Stimulated activated CD4-positive, alpha-beta T cell treated with anti-CD3 and anti-CD28 coated beads, Interleukin-1b, Interleukin-23, amount 100 ng/mL, for 48 hours (primary cell): ENCODE data around the gene POLR2M.
A peak's percentile ranks its signal among the peaks of the same experiment; 100 is the strongest.

Source experiments
- DNase-seq: peaks from one replicate; pipeline ENCODE4 v3.0.0-alpha.2; 2020

The POLR2M gene

DNA sequence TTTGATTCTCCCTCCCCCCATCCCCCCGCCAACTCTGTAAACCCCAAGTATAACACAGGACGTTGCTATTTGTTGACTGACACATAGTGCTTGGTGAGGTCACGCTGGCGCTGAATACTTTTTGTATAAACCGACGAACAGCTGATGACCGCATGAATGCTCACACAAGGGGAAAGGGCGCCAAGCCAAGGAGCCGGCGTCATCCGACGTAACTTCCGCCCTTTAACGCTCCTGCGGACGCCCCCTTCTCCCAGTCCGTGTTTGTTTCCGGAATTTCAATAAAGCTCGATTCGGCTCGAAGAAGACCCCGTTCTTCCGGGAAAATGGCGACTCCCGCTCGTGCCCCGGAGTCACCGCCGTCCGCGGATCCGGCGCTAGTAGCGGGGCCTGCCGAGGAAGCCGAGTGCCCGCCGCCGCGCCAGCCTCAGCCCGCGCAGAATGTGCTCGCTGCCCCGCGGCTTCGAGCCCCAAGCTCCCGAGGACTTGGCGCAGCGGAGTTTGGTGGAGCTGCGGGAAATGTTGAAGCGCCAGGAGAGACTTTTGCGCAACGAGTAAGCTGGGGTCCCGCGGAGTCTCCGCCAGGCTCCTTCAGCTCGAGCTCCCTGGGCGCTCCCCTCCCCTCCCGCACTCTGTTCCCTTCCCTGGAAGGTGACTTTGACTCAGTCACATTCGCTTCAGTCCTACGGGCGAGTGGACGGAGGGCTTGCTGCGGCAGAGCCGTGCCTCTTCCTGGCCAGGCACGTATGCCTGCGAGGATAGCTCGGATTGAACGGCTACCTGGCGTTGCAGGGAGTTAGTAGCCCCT is at the start of gene POLR2M:
Gene POLR2M (plus strand): TSS at position 310 of the 805 bp plus-strand sequence. CDS start 129 bp downstream, at position 439.
- DNase-seq, result peak; percentile 94

DNA sequence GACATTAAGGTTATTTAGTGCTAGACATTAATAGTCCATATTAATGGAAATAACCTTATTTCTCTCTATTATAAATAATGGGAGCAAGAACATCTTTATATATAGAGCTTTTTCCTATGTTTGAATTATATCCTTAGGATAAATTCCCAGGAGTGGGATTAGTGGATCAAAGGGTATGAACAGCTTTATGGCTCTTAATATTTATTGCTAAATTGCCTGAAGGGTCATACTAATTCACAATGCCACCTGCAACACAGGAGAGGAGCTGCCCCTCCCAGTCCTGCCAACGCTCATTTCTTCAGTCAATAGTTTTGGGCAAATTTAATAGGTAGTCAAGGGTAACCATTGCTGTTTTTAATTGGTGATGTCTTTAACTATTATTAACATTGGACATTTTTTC is 48.9 kb upstream of the POLR2M start:
- no peak for DNase-seq

DNA sequence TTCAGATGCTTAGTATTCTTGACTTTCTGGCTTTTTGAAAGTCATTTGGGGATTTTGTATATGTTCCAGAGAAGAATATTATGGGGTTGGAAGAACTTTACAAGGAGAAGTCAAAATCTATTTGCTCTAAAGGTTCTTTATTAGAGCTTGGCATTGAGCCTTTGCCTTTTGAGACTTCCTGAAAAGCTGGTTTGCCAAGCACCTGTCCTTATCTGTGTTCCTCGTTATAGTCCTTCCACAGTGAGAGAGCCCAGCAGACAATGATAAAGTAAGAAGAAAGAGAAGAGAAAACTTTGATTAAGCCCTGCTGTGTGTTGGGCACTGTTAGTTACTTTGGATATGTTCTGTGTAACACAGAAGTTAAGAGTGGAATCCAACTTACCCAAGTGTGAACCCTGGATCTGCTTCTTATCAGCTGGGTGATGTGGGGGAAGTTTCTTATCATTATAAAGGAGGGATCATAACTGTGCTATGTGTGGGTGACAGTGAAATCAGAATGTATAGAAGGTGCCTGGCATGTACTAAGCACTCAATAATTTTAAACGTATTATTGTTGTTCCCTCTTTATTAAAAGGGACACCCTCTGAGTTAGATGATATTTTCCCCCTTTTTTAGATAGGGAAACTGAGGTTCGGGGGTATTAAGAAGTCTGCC is 44.3 kb upstream of the POLR2M start:
- DNase-seq, result no peak

DNA sequence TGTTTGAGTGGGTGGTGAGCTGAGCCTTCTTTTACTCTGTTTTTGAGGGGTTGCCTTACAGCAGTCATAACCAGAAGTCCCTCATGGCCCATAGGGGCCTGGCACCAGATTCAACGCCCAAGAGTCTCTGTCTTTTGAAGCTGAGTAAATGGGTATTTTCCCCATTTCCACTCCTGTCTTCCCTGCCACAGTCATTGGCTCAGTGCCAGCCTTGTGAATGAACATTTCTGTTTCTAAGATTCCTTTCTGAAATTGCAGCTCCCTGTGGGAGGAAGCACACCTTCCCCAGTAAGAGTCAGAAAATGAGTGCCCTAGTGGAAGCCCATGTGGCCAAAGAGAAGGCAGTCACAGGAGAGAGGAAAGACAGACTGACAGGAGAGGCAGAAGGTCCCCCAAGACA is 43.7 kb upstream of the POLR2M start:
- DNase-seq, result no peak

DNA sequence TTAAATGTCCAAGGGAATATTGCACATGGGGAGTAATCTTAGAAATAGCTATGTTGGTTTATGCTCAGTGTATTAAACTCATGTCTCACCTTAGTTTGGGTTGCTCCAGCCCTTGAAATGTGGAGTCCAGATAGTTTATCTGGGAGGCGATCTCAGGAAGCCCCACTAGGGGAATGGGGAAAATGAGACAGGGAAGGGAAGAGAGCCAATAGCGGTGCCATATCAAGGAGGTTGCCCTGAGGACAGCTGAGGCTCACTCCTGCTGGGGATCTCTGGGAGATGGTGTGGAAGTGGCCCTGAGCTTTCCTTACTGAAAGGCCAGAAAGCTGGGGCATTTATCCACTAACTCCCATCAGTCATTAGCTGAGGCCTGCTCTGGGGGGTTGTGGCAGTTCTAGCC is 43.3 kb upstream of the POLR2M start:
- DNase-seq, result no peak

DNA sequence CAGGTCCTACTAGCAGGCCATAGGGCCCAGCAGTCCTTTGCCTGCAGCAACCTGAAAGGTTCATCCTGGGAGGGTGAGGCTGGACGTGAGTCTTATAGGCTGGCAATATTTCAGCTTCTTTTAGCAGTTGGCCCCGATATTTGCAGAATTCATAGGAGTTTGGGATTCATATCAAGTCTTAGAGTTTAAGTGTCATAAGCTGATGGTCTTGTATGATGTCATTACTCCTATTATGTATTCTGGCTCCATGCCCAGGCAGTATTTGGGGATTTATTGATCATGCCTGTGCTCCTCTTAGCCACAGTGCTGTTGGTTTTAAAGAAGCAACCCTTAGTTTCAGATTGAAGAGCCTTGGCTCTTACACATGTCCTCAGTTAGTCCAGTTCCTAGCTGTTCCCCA is 41.3 kb upstream of the POLR2M start:
- DNase-seq, result no peak

DNA sequence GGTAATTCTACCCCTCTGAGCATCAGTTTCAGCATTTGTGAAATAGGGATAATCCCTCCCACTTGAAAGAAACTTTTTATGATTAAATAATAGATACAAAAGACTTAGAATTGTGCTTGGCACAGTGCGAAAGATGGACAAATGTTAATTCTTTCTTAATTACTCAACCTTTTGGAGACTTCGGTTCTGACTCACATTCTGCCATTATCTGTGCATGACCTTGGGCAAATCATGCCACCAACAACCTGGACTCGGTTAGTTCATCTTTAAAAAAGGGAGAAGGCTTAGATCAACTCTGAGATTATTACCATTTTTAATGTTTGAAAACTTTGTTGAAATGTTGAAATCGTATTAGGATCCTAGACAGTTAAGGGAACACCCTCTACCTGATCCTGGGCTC is 40.6 kb upstream of the POLR2M start:
- DNase-seq, result no peak

DNA sequence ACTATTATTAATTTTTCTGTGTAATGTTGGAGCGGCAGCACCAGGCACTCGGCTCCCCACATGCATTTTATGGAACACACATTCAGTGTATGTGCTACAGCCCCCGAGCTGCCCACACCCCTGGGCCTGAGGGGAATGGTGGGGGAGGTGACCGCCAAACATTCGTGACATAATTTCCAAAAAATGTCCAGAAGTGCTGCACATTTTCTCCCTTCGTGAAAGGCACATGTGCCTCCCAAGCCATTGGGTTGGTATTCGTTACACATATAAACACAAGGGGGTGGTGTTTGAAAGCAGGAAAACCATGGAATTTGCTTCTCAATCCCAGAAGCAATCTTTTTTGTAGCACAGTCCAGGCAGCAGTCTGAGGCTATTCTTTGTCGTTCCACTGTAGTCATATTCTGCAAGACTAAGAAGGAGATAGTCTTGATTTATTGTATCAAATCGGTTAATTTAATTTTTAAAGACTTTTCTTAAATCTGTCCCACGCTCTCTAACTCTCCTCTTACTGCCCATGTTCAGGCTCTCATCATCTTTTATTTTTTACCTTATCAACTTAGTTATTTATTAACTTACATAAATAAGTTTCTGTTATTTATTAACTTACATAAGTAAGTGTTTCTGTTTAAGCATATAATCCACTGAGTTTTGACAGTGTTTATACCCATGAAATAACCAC is 39.2 kb upstream of the POLR2M start:
- no peak for DNase-seq

DNA sequence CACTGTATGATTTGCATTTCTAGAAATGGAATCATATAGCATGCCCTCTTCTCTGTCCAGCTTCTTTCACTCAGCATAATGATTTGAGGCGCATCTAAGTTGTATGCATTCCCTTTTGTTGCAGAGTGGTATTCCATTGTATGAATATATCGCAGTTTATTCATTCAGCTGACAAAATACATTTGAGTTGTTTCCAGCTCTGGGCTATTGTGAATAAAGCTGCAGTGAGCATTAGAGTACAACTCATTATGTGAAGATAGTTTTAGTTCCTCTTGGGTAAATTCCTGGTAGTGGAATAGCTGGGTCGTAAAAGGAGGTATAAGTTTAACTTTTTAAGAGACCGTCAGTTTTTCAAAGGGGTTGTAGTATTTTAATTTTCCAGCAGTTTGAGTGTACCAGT is 38.5 kb upstream of the POLR2M start:
- no peak for DNase-seq

DNA sequence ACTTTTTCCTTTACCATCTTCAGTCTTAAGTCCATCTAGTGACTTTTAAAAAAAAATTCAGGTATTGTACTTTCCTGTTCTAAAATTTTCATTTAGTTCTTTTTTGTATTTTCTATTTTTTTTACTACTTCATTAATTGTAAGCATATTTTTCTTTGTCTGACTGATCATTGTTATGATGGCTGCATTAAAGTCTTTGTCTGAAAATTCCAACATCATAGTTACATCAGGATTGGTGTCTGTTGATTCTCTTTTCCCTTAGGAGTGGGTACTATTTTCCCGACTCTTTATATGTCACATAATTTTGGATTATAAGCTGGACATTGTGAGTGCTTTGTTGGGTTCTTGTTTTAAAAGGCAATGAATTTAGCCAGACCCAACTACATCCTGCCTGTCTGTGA is 34.9 kb upstream of the POLR2M start:
- DNase-seq, result no peak

DNA sequence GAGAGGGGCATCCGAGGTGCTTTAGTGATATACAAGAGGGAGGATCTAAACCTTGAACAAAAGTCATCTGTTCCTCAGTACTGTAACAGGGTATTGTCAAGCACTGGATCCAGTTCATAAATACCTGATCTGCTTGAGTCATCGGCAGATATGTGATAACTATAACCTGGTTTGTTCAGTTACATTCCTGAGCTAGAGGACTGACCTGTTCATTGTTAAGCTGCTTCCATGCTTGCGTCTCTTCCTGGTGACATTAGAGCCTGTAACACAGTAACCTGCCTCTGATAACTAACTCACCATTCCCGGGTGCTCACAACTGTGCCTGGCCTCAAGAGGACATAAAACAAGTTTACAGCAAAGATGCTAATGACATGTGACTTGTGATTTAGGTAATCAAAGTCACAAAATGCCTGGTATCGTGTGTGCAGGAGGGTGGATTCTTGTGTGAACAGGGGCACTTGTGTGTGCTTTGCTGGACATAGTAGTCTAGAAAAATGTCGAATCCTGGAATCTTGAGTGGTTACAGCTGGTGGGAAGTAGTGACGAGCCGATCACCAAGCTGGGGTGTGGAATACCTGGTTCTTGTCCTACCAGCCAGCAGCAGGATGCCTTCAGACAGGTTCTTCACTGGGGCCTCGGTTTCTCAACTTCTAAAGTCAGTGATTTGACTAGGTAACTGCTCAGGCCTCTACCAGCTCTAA is 30.9 kb upstream of the POLR2M start:
- DNase-seq, result no peak

DNA sequence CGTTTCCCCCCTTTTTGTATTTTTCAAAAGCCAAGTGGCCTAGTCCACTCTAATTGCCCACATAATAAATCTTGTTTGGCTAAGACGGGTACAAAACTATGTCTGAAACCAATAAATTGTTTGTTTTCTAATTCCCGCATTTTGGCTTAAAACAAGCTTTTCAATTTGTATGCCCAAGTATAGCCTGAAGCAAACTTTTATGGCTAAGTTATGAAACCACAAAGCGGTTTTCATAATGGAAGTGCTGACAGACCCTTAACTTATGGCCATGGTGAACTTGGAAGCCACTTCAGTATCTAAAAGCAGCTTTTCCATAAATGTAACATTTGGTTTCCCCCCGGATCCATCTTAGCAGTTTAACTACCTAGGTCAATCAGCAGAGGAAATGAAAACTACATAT is 29.9 kb upstream of the POLR2M start:
- no peak for DNase-seq

DNA sequence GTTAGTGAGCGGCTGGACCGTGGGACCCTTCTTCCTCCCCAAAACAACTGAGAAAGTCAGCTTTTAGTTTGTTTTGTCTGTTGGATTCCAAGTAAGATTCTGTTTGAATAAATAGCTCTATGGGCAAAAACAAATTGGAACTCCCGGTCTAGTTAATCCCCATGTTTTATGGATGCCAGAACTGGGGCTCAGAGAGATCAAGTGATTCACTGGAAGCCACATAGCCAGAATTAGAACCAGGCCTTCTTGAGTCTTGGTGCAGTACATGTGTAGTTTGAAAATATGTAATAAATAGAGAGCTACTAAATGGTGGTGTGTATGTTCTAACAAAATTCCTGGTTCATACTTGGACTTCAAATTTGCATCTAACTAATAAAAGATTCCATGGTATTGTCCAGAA is 29.3 kb upstream of the POLR2M start:
- no peak for DNase-seq

DNA sequence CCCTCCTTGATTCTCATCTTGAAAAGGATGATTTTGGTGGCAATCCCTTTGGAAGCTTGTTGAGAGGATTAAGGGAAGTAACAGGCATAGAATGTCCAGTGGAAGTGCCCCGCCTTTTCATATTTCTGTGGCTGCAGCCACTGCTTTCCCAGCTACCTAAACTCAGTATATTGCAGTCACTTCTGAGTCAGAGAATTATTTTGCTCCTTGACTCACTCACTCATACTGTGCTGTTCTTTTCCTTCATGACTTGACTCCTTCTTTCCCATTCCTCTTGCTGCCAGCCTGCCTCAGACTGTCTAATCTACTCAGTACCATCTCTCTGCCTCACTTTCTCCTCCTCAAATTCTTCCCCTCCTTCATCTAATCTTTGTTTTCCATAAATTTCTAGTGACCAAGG is 26.5 kb upstream of the POLR2M start:
- no peak for DNase-seq

DNA sequence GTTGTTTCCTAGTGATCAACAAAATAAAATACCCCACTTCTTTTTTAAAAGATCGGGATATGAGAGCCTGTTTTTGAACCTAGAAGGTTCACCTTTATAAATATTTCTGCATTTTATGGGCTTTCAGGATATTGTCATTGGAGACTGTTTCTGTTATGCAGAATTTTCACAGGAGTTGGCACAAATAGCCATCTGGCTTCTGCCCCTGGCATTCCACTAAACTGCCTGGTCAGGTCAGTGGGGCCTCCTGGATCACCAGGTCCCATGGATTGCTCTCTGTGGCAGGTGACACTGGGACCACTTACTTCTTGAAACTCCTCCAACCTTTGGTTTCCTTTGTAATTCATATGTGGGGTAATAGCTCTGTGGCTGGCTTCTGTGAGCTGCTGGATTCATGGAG is 25.5 kb upstream of the POLR2M start:
- no peak for DNase-seq

DNA sequence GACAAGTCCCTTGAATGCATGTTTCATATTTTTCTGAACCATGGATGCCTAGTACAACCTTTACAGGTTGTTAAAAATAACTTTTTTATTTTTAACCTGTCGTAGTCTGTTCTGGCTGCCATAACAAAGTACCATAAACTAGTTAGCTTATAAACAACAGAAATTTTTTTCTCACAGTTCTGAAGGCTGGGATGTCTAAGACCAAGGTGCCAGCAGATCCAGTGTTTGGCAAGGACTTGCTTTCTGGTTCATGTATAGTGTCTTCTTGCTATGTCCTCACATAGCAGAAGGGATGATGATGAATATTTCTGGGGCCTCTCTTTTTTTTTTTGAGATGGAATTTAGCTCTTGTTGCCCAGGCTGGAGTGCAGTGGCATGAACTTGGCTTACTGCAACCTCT is 23.0 kb upstream of the POLR2M start:
- no peak for DNase-seq

DNA sequence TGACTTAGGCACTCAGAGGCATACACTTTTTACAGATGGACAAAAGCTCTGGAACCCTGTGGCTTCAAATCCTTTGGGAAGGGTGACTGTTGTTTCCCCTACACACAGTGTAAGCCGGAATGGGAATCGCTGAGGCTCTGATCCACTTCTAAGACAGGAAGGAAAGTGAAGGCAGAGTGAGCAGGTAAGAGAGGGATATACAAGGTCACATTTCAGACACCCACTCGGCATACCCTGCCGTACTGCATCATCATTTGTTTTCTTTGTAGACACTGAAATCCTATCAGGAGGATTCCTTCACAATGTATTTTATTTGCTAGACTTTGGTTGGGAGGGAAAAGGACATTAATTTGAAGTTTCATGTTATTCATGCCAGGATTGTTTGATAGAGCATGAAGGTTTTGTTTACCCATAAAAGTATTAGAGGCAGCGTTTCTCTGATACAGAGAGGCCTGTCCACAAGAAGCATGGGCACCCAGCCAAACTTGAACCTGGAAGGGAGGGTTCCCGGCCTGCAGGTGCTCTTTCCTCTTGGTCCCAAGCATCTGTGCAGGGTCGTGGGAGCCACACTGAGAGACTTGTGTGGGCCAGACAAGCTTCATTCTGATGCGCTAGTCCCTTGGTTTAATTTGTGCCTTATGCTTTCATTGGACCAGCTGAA is 21.9 kb upstream of the POLR2M start:
- no peak for DNase-seq

DNA sequence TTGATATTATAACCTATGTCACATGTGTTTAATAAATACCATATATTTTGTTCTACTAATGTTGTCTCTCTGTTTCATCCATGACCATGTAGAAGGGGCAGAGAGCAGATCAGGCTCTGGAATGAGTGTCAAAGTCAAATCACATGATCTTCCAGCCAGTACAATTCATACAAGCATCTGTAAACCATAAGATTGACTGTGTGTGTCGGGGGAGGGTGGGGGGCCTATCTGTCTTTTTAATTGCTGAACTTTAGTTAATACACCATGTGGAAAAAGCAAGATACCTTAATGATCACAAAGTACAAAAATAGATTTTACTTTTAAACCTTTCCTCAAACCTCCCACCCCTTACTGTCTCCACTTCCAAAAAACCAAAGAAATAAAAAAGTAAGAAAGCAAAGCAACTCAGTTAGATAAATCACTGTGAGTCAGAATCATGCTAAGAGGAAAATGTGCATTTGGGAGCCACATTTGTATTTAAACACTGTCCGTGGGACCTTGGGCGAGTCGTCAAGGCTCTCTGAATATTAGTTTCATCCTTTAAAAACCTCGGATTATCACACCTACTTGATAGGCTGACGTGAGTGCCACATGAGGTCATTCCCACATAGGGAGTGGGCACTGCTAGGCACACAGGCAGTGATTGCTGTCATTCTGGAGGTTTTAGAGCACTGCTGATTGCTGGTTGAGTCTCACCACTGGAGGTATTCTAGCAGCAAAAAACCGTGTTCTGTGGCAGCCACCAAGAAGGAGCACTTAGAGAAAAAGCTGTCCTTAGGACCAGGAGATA is 21.0 kb upstream of the POLR2M start:
- DNase-seq, result no peak

DNA sequence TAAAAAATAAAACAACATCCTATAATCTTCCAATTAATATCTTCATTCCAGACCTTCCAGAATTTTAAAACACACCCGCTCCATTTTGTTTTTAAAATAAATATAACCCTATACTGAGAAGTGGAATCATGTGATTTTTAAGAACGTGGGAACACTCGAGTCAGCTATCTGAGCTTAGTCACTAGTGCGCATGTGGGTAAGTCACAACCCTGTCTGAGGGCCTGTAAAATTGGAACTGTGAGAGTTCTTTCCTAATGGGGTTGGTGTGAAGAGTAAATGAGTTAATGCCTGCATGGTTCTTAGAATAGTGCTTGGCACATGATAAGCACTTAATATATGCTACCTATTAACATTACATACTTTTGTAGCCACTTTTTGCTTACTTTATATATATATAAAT is 19.9 kb upstream of the POLR2M start:
- DNase-seq, result no peak

DNA sequence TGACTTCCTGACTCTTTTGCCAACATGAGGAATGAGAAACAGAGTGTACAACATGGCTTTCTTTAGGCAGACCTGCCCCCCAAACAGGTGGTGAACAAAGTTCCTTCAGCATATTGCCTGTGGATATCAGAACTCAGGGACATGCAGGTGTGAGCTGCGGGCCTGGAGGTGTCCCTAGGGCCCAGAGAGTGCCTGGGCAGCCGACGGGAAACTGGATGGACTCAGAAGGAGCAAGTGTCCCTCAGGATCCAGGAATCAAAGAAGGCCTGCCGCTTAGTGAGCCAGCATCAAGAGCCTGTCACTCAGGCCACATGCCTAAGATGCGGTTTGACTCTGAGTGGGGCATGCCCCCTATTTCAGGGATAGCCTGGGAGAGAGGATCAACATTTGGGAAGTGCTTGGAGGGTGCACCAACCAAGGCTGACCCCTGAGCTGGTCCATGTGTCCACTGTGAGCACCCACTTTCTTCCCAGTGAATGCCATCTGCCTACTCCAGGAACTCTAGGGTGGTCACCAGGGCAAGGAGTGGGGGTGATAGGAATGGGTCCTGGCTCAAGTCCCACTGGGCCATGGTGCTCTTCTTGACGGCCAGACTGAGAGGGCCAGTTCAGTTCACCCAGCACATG is 16.1 kb upstream of the POLR2M start:
- no peak for DNase-seq

DNA sequence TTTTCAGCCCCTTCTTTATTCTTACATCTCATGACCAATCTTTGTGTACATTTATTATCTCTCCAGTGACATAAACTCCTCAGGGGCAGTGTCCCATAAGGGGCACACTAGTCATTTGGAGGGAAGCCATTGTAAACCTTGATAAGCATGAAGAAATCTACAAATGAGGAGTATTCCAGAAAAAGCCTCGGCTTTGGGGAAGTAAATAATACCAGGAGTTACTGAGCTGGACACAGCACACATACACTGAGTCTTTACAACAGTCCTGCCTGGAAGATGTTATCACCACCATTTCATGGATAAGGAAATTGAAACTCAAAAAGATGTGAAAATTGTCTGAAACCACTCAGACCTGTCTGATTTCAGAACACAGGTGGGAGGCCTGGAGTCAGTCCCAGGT is 15.4 kb upstream of the POLR2M start:
- no peak for DNase-seq

DNA sequence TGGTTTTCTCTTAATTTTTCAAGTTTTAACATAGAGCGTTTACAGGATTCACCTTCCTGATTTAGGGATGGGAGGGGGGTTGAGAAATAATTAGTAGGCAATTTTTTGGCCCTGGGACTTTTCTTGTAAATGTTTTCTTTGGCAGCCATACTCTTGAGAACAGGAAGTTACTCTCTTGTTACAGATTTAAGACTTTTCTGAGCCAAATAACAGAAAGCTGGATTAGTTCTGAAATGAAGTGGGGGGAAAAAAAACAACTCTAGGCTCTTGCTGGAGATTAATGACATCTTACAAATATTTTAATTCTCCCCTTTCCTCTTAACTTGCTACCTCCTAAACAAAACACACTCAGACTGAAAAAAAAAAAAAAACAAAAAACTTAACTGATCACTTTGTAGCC is 13.8 kb upstream of the POLR2M start:
- no peak for DNase-seq
